KOPT-K1 (cell line): ENCODE measurements around the gene GLCCI1.
"Not testable (repeated sequence)": the region's sequence is repeated elsewhere in the genome, so short reads cannot be mapped to it uniquely, and the experiment has no call there.

Experiments
- H3K27ac ChIP-seq: fragments of 200-600 bp; sonication (generic); 2 replicates; pipeline ENCODE4 v1.5.1; 2016; ENCODE audit warnings: antibody characterized with exemption, mild to moderate bottlenecking, low read depth, low read length; ENCODE audit not compliant: poor library complexity, severe bottlenecking
- H3K36me3 ChIP-seq: fragments of 200-600 bp; sonication (generic); 2 replicates; pipeline ENCODE4 v1.5.1; 2017; ENCODE audit warnings: antibody characterized with exemption, mild to moderate bottlenecking, low read length, moderate library complexity; ENCODE audit not compliant: insufficient read depth
- H3K9me3 ChIP-seq: fragments of 200-600 bp; sonication (generic); 2 replicates; pipeline ENCODE4 v1.5.1; 2017; ENCODE audit warnings: antibody characterized with exemption, low read length, mild to moderate bottlenecking; ENCODE audit not compliant: insufficient read depth, poor library complexity, severe bottlenecking

GLCCI1 gene

GRCh38 chr7:8065356-8065813 lies 96.8 kb downstream of the GLCCI1 start:
- Histone ChIP-seq H3K36me3 (peaks cover 20% of the 10 kb centered on the region), H3K27ac (no peak overlapping the region)

GRCh38 chr7:8068892-8069686 lies 100.5 kb downstream of the GLCCI1 start:
- Histone ChIP-seq H3K36me3 (0 out of 2 replicates have a peak, but pooled peaks cover 5% of the 10 kb centered on the region), H3K9me3 (peaks cover 5% of the 10 kb centered on the region), H3K27ac (no peak overlapping the region)

More at GRCh38 chr7:8065356-8065813, 96.8 kb downstream of the GLCCI1 start:
- H3K9me3 ChIP-seq: peaks cover 23% of the 10 kb centered on the region

GRCh38 chr7:8070451-8071180 lies 102.0 kb downstream of the GLCCI1 start:
- H3K9me3 ChIP-seq: no peaks in the 10 kb centered on the region
- no peak overlapping the region for H3K27ac ChIP-seq
- 0 out of 2 replicates have a peak, but pooled peaks cover 5% of the 10 kb centered on the region for H3K36me3 ChIP-seq

- Histone ChIP-seq H3K9me3 (no peaks in the 10 kb centered on the region), H3K27ac (no peak overlapping the region), H3K36me3 (no peaks in the 10 kb centered on the region)
Observed at GRCh38 chr7:8078418-8078817, 109.8 kb downstream of the GLCCI1 start.

- H3K9me3 ChIP-seq: no peaks in the 10 kb centered on the region
- peaks cover 9% of the 10 kb centered on the region; the same call in 1 of the 2 replicates for H3K36me3 ChIP-seq
- H3K27ac ChIP-seq: no peak overlapping the region
Observed at GRCh38 chr7:8082762-8083161, 114.2 kb downstream of the GLCCI1 start.

GRCh38 chr7:8084836-8085235 lies 116.2 kb downstream of the GLCCI1 start:
- Histone ChIP-seq H3K36me3 (peaks cover 9% of the 10 kb centered on the region; the same call in 1 of the 2 replicates), H3K9me3 (no peaks in the 10 kb centered on the region), H3K27ac (no peak overlapping the region)

GRCh38 chr7:8085420-8085819 lies 116.8 kb downstream of the GLCCI1 start:
- no peaks in the 10 kb centered on the region for H3K9me3 ChIP-seq
- no peak overlapping the region for H3K27ac ChIP-seq
- H3K36me3 ChIP-seq: peaks cover 9% of the 10 kb centered on the region; the same call in 1 of the 2 replicates

GRCh38 chr7:8086239-8086638 lies 117.6 kb downstream of the GLCCI1 start:
- no peak overlapping the region for H3K27ac ChIP-seq
- H3K9me3 ChIP-seq: no peaks in the 10 kb centered on the region
- H3K36me3 ChIP-seq: peaks cover 9% of the 10 kb centered on the region; the same call in 1 of the 2 replicates

GRCh38 chr7:8089036-8089780 lies 120.6 kb downstream of the GLCCI1 start:
- Histone ChIP-seq H3K36me3 (peaks cover 9% of the 10 kb centered on the region; the same call in 1 of the 2 replicates), H3K9me3 (no peaks in the 10 kb centered on the region), H3K27ac (no peak overlapping the region)

- H3K27ac ChIP-seq: no peak overlapping the region
- no peaks in the 10 kb centered on the region for H3K36me3 ChIP-seq
Observed at GRCh38 chr7:8092140-8092539, 123.5 kb downstream of the GLCCI1 start.

GRCh38 chr7:8094164-8095140 lies 125.9 kb downstream of the GLCCI1 start:
- Histone ChIP-seq H3K9me3 (no peaks in the 10 kb centered on the region), H3K36me3 (no peaks in the 10 kb centered on the region), H3K27ac (no peak overlapping the region)

More at GRCh38 chr7:8092140-8092539, 123.5 kb downstream of the GLCCI1 start:
- no peaks in the 10 kb centered on the region for H3K9me3 ChIP-seq

GRCh38 chr7:8101292-8101691 lies 132.7 kb downstream of the GLCCI1 start:
- H3K9me3 ChIP-seq, H3K27ac ChIP-seq, H3K36me3 ChIP-seq: not testable (repeated sequence)

GRCh38 chr7:8103282-8103681 lies 134.7 kb downstream of the GLCCI1 start:
- Histone ChIP-seq H3K9me3 (peaks cover 9% of the 10 kb centered on the region), H3K36me3 (no peaks in the 10 kb centered on the region), H3K27ac (no peak overlapping the region)
